Keratinocyte (primary cell): ENCODE measurements around the gene MYCBPAP.

Source experiments
- CTCF ChIP-seq, 3 experiments: IDR thresholded peaks in 1 of 3; conservative IDR thresholded peaks in 1 of 3; optimal IDR thresholded peaks in 1 of 3; 2 replicates in 2 of 3; 3 replicates in 1 of 3; pipeline versions ENCODE3 to v1.5.1; 2011; ENCODE audit warnings: low read length in 3 of 3, mild to moderate bottlenecking in 3 of 3, moderate library complexity in 2 of 3, control low read depth in 1 of 3, inconsistent platforms in 1 of 3; ENCODE audit not compliant: insufficient read depth in 2 of 3; ENCODE audit errors: extremely low read depth in 1 of 3
- EZH2 ChIP-seq: IDR thresholded peaks from one replicate; pipeline ENCODE4 v1.6.1; 2012; ENCODE audit warnings: inconsistent platforms, mild to moderate bottlenecking, low read length, moderate library complexity

DNA sequence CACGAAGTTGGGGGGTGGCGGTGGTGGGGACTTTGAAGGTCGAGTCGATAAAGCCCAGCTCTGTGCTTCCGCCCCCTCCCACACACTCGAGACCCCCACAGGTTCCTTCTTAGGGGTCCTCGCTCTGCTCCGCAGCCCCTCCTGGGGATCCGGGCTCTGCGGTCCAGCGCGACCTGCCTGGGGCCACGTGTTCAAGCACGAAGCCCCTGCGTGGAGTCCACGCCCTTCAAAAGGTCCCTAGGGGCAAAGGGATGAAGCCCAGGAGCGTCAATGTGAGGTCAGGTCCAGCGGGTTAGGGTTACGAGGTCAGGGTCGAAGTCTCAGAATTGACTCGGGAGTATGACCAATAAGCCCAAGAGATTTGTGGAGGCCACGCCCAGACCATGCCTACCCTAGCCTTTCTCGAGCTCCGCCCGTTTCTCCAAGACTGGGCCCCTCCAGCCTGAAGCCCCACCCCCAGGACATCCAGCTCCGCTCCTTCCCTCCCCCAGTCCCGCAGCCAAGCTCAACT is 51.5 kb downstream of the MYCBPAP start:
- TF ChIP-seq EZH2 (peak; percentile 71), CTCF (optimal IDR thresholded peaks at IDR 0.05 in 1 of 3, IDR thresholded peaks at IDR 0.05 in 1 of 3, conservative IDR thresholded peaks at IDR 0.05 in 1 of 3; ENCODE audit: extremely low read depth in 1 of 3, insufficient read depth in 2 of 3, low read length in 3 of 3) (no peak)
